ENCODE measurements around the gene RGS3.

RGS3 gene

GRCh38 chr9:113581865-113582697 is 118.6 kb downstream of the RGS3 start:
- no peak for TF ChIP-seq CTCF (conservative IDR thresholded peaks at IDR 0.05; ENCODE audit: low read depth, low read length)
- DNase-seq (ENCODE audit: low read depth) = no peak
- H3K4me3 ChIP-seq (ENCODE audit: low read length) = no peak overlapping the region

- DNase-seq (ENCODE audit: low read depth) = no peak
- no peak for TF ChIP-seq CTCF (conservative IDR thresholded peaks at IDR 0.05; ENCODE audit: low read depth, low read length)
- H3K4me3 ChIP-seq (ENCODE audit: low read length) = no peak overlapping the region
Observed at GRCh38 chr9:113582698-113583200, 119.2 kb downstream of the RGS3 start.

- TF ChIP-seq CTCF (conservative IDR thresholded peaks at IDR 0.05; ENCODE audit: low read depth, low read length) = no peak
- DNase-seq (ENCODE audit: low read depth) = no peak
- no peak overlapping the region for H3K4me3 ChIP-seq (ENCODE audit: low read length)
Observed at GRCh38 chr9:113583511-113584427, 120.2 kb downstream of the RGS3 start.

GRCh38 chr9:113584428-113585084 is 121.0 kb downstream of the RGS3 start:
- no peak overlapping the region for H3K4me3 ChIP-seq (ENCODE audit: low read length)
- no peak for TF ChIP-seq CTCF (conservative IDR thresholded peaks at IDR 0.05; ENCODE audit: low read depth, low read length)
- DNase-seq (ENCODE audit: low read depth) = no peak

- no peak overlapping the region for H3K4me3 ChIP-seq (ENCODE audit: low read length)
- DNase-seq (ENCODE audit: low read depth) = no peak
- TF ChIP-seq CTCF (conservative IDR thresholded peaks at IDR 0.05; ENCODE audit: low read depth, low read length) = no peak
Observed at GRCh38 chr9:113585085-113585442, 121.5 kb downstream of the RGS3 start.

GRCh38 chr9:113585555-113585954 is 122.0 kb downstream of the RGS3 start:
- H3K4me3 ChIP-seq (ENCODE audit: low read length) = no peak overlapping the region
- no peak for TF ChIP-seq CTCF (conservative IDR thresholded peaks at IDR 0.05; ENCODE audit: low read depth, low read length)
- DNase-seq (ENCODE audit: low read depth) = no peak

Data from retinal pigment epithelial cell (primary cell).